HepG2 (cell line): ENCODE measurements around the gene KXD1. TPM values are rescaled to one million over a fixed set of nuclear protein-coding genes. Genes with fewer than 3 reads are reported as not detected.
A peak's percentile ranks its signal among the peaks of the same experiment; 100 is the strongest.

Experiments
- AKNA ChIP-seq: sonication (generic); formaldehyde crosslinking; IDR thresholded peaks from 2 replicates; pipeline ENCODE4 v1.4.0; 2020; ENCODE audit warnings: missing genetic modification reagents, borderline replicate concordance
- CCAR2 ChIP-seq: fragments of 200-400 bp; formaldehyde crosslinking; optimal IDR thresholded peaks from 2 replicates; pipeline ENCODE3; 2018; ENCODE audit warnings: low read depth, mild to moderate bottlenecking, low read length, moderate library complexity
- ESRRA ChIP-seq: sonication (generic); formaldehyde crosslinking; IDR thresholded peaks from 2 replicates; pipeline ENCODE4 v1.5.1; 2020; ENCODE audit warnings: mild to moderate bottlenecking, low read depth, missing genetic modification reagents
- KDM3A ChIP-seq: IDR thresholded peaks from 2 replicates; pipeline ENCODE4 v1.6.1; 2018; ENCODE audit warnings: low read depth, missing compliant biosample characterization
- KDM5A ChIP-seq: fragments of 200-600 bp; sonication (generic); IDR thresholded peaks from 2 replicates; pipeline ENCODE4 v1.7.0; 2018; ENCODE audit warnings: antibody characterized with exemption, mild to moderate bottlenecking, low read length, borderline replicate concordance
- MYNN ChIP-seq: sonication (generic); formaldehyde crosslinking; IDR thresholded peaks from 2 replicates; pipeline ENCODE4 v1.4.0; 2020; ENCODE audit warnings: mild to moderate bottlenecking, low read depth, missing genetic modification reagents
- NONO ChIP-seq, 2 experiments: fragments of 450-650 bp in 1 of 2; sonication (generic) in 1 of 2; formaldehyde crosslinking in 1 of 2; IDR thresholded peaks in 1 of 2; conservative IDR thresholded peaks in 1 of 2; 2 replicates each; pipeline versions ENCODE4 v1.6.1 to v1.8.0; 2017 to 2022; ENCODE audit warnings: mild to moderate bottlenecking in 1 of 2, missing genetic modification reagents in 1 of 2, moderate library complexity in 1 of 2
- NR2F1 ChIP-seq, 2 experiments: fragments of 450-650 bp in 1 of 2; formaldehyde crosslinking in 1 of 2; IDR thresholded peaks; 2 replicates each; pipeline versions ENCODE4 v1.5.0 to v1.6.1; 2016 to 2020; ENCODE audit warnings: mild to moderate bottlenecking in 1 of 2, missing compliant biosample characterization in 1 of 2, missing genetic modification reagents in 1 of 2, moderate library complexity in 1 of 2
- PHF21A ChIP-seq: sonication (generic); formaldehyde crosslinking; IDR thresholded peaks from 2 replicates; pipeline ENCODE4 v1.5.0; 2020; ENCODE audit warnings: mild to moderate bottlenecking, missing genetic modification reagents
- RFX1 ChIP-seq: fragments of 450-650 bp; IDR thresholded peaks from 2 replicates; pipeline ENCODE4 v1.6.1; 2017
- TCF12 ChIP-seq, 2 experiments: fragments of 450-650 bp in 1 of 2; sonication (generic) in 1 of 2; formaldehyde crosslinking in 1 of 2; IDR thresholded peaks; 2 replicates each; pipeline versions ENCODE4 v1.6.1 to v1.8.0; 2017 to 2022; ENCODE audit warnings: antibody characterized with exemption in 1 of 2, mild to moderate bottlenecking in 1 of 2, missing genetic modification reagents in 1 of 2, moderate library complexity in 1 of 2
- TEAD3 ChIP-seq: optimal IDR thresholded peaks from 2 replicates; pipeline ENCODE3; 2016; ENCODE audit warnings: borderline replicate concordance
- YEATS4 ChIP-seq: sonication (generic); formaldehyde crosslinking; IDR thresholded peaks from 2 replicates; pipeline ENCODE4 v1.4.0; 2020; ENCODE audit warnings: missing genetic modification reagents, borderline replicate concordance
- ZKSCAN8 ChIP-seq: IDR thresholded peaks from 2 replicates; pipeline ENCODE4 v1.6.1; 2016; ENCODE audit warnings: borderline replicate concordance, missing genetic modification reagents, missing compliant biosample characterization
- ZNF333 ChIP-seq: sonication (generic); formaldehyde crosslinking; IDR thresholded peaks from 2 replicates; pipeline ENCODE4 v1.4.0; 2020; ENCODE audit warnings: mild to moderate bottlenecking, missing genetic modification reagents, borderline replicate concordance
- ZNF576 ChIP-seq: sonication (generic); formaldehyde crosslinking; IDR thresholded peaks from 2 replicates; pipeline ENCODE4 v1.4.0; 2020; ENCODE audit warnings: mild to moderate bottlenecking, missing genetic modification reagents
- ZNF792 ChIP-seq: IDR thresholded peaks from 2 replicates; pipeline ENCODE4 v1.6.1; 2016
- polyA plus RNA-seq, 8 experiments: library from polyadenylated mRNA; depleted of rRNA in 3 of 8; stranded (reverse) in 7 of 8; unstranded in 1 of 8; fragments of >200 nt; fragmentation: Illumina TruSeq in 4 of 8; extraction: Trizol in 4 of 8; gene quantifications; 2 replicates each; pipeline versions ENCODE4 v1.2.1 to v1.2.3, GENCODE V29; 2011 to 2016; ENCODE audit warnings: low read depth in 4 of 8, missing spikeins in 1 of 8, mixed read lengths in 1 of 8; ENCODE audit not compliant: insufficient read depth in 1 of 8
- total RNA-seq, 5 experiments: library from RNA; depleted of rRNA; stranded (reverse); fragments of >200 nt; fragmentation: Illumina TruSeq; extraction: Trizol; gene quantifications; 2 replicates each; pipeline ENCODE4 v1.2.3, GENCODE V29; 2016; ENCODE audit warnings: low read depth in 1 of 5
- TF ChIP-seq, protein P1 (sequence below): sonication (generic); formaldehyde crosslinking; IDR thresholded peaks from 2 replicates; pipeline ENCODE4 v1.4.0; 2020; ENCODE audit warnings: mild to moderate bottlenecking, missing genetic modification reagents, borderline replicate concordance
- TF ChIP-seq, protein P2 (sequence below): sonication (generic); formaldehyde crosslinking; IDR thresholded peaks from 2 replicates; pipeline ENCODE4 v1.8.1; 2023; ENCODE audit warnings: mild to moderate bottlenecking, missing genetic modification reagents

KXD1 gene
- total and polyA plus RNA-seq, 2 of the 13 experiments (the other 11 are each of a cell fraction or from before 2014, with no cell fraction given) = 44.6 to 143 TPM

GRCh38 chr19:18588611-18589379 lies 31.1 kb downstream of the KXD1 start, which contains the start of gene REX1BD (continued):
- TF ChIP-seq ZKSCAN8 (CRISPR knock-in tag) = no peak; the same call in 1 of the 2 replicates
- no peak for TF ChIP-seq RFX1
- peak; percentile 70 for TF ChIP-seq YEATS4 (CRISPR knock-in tag)
- TF ChIP-seq ESRRA (CRISPR knock-in tag) = peak; percentile 63; the same call in 1 of the 2 replicates
- TF ChIP-seq CCAR2 = peak; percentile 71
- TF ChIP-seq KDM3A (CRISPR knock-in tag) = peak; percentile 82
- no peak for TF ChIP-seq NONO (IDR thresholded peaks at IDR 0.05)
- peak; percentile 52; the same call in 1 of the 2 replicates for TF ChIP-seq NONO (CRISPR knock-in tag; conservative IDR thresholded peaks at IDR 0.05)
- peak; percentile 61 for TF ChIP-seq TEAD3 (CRISPR knock-in tag)
- TF ChIP-seq AKNA = no peak
- 0 out of 2 replicates have a peak, but pooled peaks have one; percentile 48 for TF ChIP-seq ZNF576 (CRISPR knock-in tag)
- TF ChIP-seq TCF12 (IDR thresholded peaks at IDR 0.05) = no peak
- TF ChIP-seq TCF12 (CRISPR knock-in tag; IDR thresholded peaks at IDR 0.05) = 0 out of 2 replicates have a peak, but pooled peaks have one; percentile 35
- TF ChIP-seq, protein P1, sequence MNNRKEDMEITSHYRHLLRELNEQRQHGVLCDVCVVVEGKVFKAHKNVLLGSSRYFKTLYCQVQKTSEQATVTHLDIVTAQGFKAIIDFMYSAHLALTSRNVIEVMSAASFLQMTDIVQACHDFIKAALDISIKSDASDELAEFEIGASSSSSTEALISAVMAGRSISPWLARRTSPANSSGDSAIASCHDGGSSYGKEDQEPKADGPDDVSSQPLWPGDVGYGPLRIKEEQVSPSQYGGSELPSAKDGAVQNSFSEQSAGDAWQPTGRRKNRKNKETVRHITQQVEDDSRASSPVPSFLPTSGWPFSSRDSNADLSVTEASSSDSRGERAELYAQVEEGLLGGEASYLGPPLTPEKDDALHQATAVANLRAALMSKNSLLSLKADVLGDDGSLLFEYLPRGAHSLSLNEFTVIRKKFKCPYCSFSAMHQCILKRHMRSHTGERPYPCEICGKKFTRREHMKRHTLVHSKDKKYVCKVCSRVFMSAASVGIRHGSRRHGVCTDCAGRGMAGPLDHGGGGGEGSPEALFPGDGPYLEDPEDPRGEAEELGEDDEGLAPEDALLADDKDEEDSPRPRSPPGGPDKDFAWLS = no peak; the same call in 1 of the 2 replicates
- peak; percentile 46; the same call in 1 of the 2 replicates for TF ChIP-seq ZNF792 (CRISPR knock-in tag)
- TF ChIP-seq ZNF333 (CRISPR knock-in tag) = 0 out of 2 replicates have a peak, but pooled peaks have one; percentile 39
- TF ChIP-seq KDM5A = peak; percentile 50; the same call in 1 of the 2 replicates
- TF ChIP-seq, protein P2, sequence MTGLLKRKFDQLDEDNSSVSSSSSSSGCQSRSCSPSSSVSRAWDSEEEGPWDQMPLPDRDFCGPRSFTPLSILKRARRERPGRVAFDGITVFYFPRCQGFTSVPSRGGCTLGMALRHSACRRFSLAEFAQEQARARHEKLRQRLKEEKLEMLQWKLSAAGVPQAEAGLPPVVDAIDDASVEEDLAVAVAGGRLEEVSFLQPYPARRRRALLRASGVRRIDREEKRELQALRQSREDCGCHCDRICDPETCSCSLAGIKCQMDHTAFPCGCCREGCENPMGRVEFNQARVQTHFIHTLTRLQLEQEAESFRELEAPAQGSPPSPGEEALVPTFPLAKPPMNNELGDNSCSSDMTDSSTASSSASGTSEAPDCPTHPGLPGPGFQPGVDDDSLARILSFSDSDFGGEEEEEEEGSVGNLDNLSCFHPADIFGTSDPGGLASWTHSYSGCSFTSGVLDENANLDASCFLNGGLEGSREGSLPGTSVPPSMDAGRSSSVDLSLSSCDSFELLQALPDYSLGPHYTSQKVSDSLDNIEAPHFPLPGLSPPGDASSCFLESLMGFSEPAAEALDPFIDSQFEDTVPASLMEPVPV (CRISPR knock-in tag) = peak; percentile 59; the same call in 1 of the 2 replicates
- peak; percentile 73; the same call in 1 of the 2 replicates for TF ChIP-seq PHF21A (CRISPR knock-in tag)
- no peak for TF ChIP-seq MYNN (CRISPR knock-in tag)
- TF ChIP-seq NR2F1 (CRISPR knock-in tag; IDR thresholded peaks at IDR 0.05) = no peak
